ENCODE measurements around the gene BFSP2.

- no peak for TF ChIP-seq EZH2 (IDR thresholded peaks at IDR 0.05; ENCODE audit: borderline replicate concordance, low read depth, low read length, severe bottlenecking)
- TF ChIP-seq JUN (IDR thresholded peaks at IDR 0.05; ENCODE audit: borderline replicate concordance, insufficient read depth, insufficient read length, low read depth) = no peak
- TF ChIP-seq POLR2AphosphoS5 (IDR thresholded peaks at IDR 0.05; ENCODE audit: insufficient read depth, low read depth, low read length) = no peak
- TF ChIP-seq, protein P1, sequence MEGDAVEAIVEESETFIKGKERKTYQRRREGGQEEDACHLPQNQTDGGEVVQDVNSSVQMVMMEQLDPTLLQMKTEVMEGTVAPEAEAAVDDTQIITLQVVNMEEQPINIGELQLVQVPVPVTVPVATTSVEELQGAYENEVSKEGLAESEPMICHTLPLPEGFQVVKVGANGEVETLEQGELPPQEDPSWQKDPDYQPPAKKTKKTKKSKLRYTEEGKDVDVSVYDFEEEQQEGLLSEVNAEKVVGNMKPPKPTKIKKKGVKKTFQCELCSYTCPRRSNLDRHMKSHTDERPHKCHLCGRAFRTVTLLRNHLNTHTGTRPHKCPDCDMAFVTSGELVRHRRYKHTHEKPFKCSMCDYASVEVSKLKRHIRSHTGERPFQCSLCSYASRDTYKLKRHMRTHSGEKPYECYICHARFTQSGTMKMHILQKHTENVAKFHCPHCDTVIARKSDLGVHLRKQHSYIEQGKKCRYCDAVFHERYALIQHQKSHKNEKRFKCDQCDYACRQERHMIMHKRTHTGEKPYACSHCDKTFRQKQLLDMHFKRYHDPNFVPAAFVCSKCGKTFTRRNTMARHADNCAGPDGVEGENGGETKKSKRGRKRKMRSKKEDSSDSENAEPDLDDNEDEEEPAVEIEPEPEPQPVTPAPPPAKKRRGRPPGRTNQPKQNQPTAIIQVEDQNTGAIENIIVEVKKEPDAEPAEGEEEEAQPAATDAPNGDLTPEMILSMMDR (IDR thresholded peaks at IDR 0.05; ENCODE audit: extremely low read depth in 1 of 2, insufficient read depth in 1 of 2, low read depth in 1 of 2, low read length in 2 of 2) = no peak
These were observed 42.7 kb downstream of the BFSP2 start for GRCh38 chr3:133442518-133442917.
